Kidney (tissue), 14 donors: Measurements from ENCODE around the gene UNC13B. TPM values are rescaled to one million over a fixed set of nuclear protein-coding genes. Genes with fewer than 3 reads are reported as not detected.

Experiments
- DNase-seq, 5 donors: peaks; one replicate each; pipeline ENCODE4 v3.0.0-alpha.2; 2013 to 2020
- FAIRE-seq: peaks from 2 replicates; lab custom pipeline; 2012; peaks lifted over from hg19 to GRCh38; lab: Jason Lieb, UNC
- H3K27ac ChIP-seq, 2 donors: one replicate each; pipeline ENCODE4 v1.7.0; 2013; ENCODE audit warnings: low read depth in 2 of 2, low read length in 2 of 2, inconsistent platforms in 1 of 2
- H3K27me3 ChIP-seq: one replicate; pipeline ENCODE4 v1.7.1; 2013; ENCODE audit warnings: low read length, inconsistent platforms; ENCODE audit not compliant: control insufficient read depth, insufficient read depth
- H3K36me3 ChIP-seq, 3 donors: one replicate each; pipeline versions ENCODE4 v1.7.0 to v1.7.1; 2013; ENCODE audit warnings: low read length in 3 of 3, control low read depth in 1 of 3, inconsistent platforms in 1 of 3; ENCODE audit not compliant: insufficient read depth in 3 of 3, control insufficient read depth in 2 of 3
- H3K4me1 ChIP-seq, 3 donors: one replicate each; pipeline versions ENCODE4 v1.7.0 to v1.7.1; 2013; ENCODE audit warnings: low read length in 3 of 3, inconsistent platforms in 1 of 3, low read depth in 1 of 3; ENCODE audit not compliant: control insufficient read depth in 2 of 3, insufficient read depth in 2 of 3
- H3K4me3 ChIP-seq, 3 donors: one replicate each; pipeline versions ENCODE4 v1.7.0 to v1.8.1; 2013; ENCODE audit warnings: low read length in 3 of 3, control low read depth in 1 of 3, inconsistent platforms in 1 of 3
- H3K9ac ChIP-seq, 3 donors: one replicate each; pipeline versions ENCODE4 v1.7.0 to v1.7.1; 2013; ENCODE audit warnings: low read length in 3 of 3, control low read depth in 1 of 3, inconsistent platforms in 1 of 3
- H3K9me3 ChIP-seq, 3 donors: one replicate each; pipeline versions ENCODE4 v1.7.0 to v1.7.1; 2013; ENCODE audit warnings: low read length in 3 of 3, control low read depth in 1 of 3, inconsistent platforms in 1 of 3; ENCODE audit not compliant: control insufficient read depth in 2 of 3, insufficient read depth in 1 of 3
- CTCF ChIP-seq: IDR thresholded peaks from 3 replicates; pipeline ENCODE4 v1.5.1; 2012; ENCODE audit warnings: mild to moderate bottlenecking, moderate library complexity, borderline replicate concordance; ENCODE audit not compliant: insufficient read depth; ENCODE audit errors: extremely low read depth
- intact Hi-C: fragments of 100-400 bp; cut with DNase I; formaldehyde crosslinking; loops from one replicate; pipeline ENCODE4 v1.11.1; 2022
- polyA plus RNA-seq: library from polyadenylated mRNA; stranded (reverse); fragments of 350-450 nt; fragmentation: Illumina TruSeq; extraction: RNeasy Lipid Tissue Mini Kit (QIAGEN cat#74804); gene quantifications from one replicate; pipeline ENCODE4 v1.2.3, GENCODE V29; 2014; ENCODE audit warnings: low read depth, low replicate concordance; ENCODE audit not compliant: insufficient read depth
- total RNA-seq: library from RNA; stranded (reverse); fragmentation: NEBNext Ultra II Directional; extraction: Animal tissue kit (Norgen Biotek cat#: 25700); gene quantifications from one replicate; pipeline ENCODE4 v1.2.1, GENCODE V29; 2021
- donor health status: control.
- donor health status: control.
- donor health status: control.
- donor health status: control.
- donor health status: control.
- donor health status: DM: yes; HTN: yes; CAD: no.
- donor health status: Normal renal cell carcinoma (clear cell type).

Gene UNC13B
- total and polyA plus RNA-seq, 2 donors from 2014 or later = 20.8 to 43.6 TPM

GRCh38 chr9:35271637-35272036 lies 109.8 kb downstream of the UNC13B start:
- no peak overlapping the region for H3K9ac ChIP-seq
- no peaks in the 10 kb centered on the region for H3K9me3 ChIP-seq
- DNase-seq = no peak
- no peaks in the 10 kb centered on the region for H3K4me1 ChIP-seq
- H3K36me3 ChIP-seq = no peaks in the 10 kb centered on the region
- intact Hi-C loops = no loop called here
- no peak overlapping the region for H3K27ac ChIP-seq
- no peak for FAIRE-seq
- no peak for TF ChIP-seq CTCF
- no peaks in the 10 kb centered on the region for H3K27me3 ChIP-seq
- no peak overlapping the region for H3K4me3 ChIP-seq

GRCh38 chr9:35272989-35273388 lies 111.2 kb downstream of the UNC13B start:
- no peak overlapping the region for H3K27ac ChIP-seq
- DNase-seq (no peak), FAIRE-seq (no peak)
- H3K9ac ChIP-seq = no peak overlapping the region
- H3K36me3 ChIP-seq = no peaks in the 10 kb centered on the region
- H3K27me3 ChIP-seq = no peaks in the 10 kb centered on the region
- H3K4me3 ChIP-seq = no peak overlapping the region
- intact Hi-C loops = no loop called here
- H3K9me3 ChIP-seq = no peaks in the 10 kb centered on the region
- TF ChIP-seq CTCF = no peak
- H3K4me1 ChIP-seq = no peaks in the 10 kb centered on the region

GRCh38 chr9:35273591-35273990 lies 111.8 kb downstream of the UNC13B start:
- H3K4me3 ChIP-seq = no peak overlapping the region
- H3K9me3 ChIP-seq = no peaks in the 10 kb centered on the region
- no peaks in the 10 kb centered on the region for H3K27me3 ChIP-seq
- FAIRE-seq = no peak
- intact Hi-C loops = no loop called here
- DNase-seq = no peak
- H3K9ac ChIP-seq = no peak overlapping the region
- H3K36me3 ChIP-seq = no peaks in the 10 kb centered on the region
- no peak for TF ChIP-seq CTCF
- H3K4me1 ChIP-seq = no peaks in the 10 kb centered on the region
- no peak overlapping the region for H3K27ac ChIP-seq

- TF ChIP-seq CTCF = no peak
- H3K4me1 ChIP-seq = no peaks in the 10 kb centered on the region
- DNase-seq (no peak), FAIRE-seq (no peak)
- no peaks in the 10 kb centered on the region for H3K27me3 ChIP-seq
- no peaks in the 10 kb centered on the region for H3K36me3 ChIP-seq
- no peak overlapping the region for H3K27ac ChIP-seq
- no peak overlapping the region for H3K9ac ChIP-seq
- no peak overlapping the region for H3K4me3 ChIP-seq
- H3K9me3 ChIP-seq = no peaks in the 10 kb centered on the region
- intact Hi-C loops = no loop called here
Measured at GRCh38 chr9:35274993-35275392, 113.2 kb downstream of the UNC13B start.
